ENCODE data around the gene HOXA3.

DNA sequence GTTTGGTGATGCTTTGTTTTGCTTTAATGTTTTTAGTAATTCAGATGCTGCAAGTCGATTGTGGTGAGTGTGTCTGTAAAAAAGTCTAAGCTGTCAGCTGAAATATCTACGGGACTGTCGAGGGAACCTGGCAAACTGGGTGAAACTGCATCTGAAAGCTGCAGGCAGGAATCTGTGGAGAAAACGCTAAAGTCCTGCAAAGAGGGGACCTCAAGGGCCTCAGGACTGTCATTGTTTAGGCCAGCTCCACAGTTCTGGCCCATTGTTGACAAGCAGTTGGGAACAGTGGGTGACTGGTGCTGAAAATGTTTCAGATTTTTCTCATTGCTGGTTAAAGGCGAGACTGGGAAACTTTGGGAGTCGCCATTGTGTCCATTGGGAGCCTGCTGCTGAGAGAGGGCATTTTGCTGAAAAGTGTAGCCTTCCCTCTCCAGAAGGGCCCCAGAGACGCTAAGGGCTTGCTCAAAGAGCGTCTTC lies 51.7 kb downstream of the HOXA3 start:
- TF ChIP-seq, protein P1, sequence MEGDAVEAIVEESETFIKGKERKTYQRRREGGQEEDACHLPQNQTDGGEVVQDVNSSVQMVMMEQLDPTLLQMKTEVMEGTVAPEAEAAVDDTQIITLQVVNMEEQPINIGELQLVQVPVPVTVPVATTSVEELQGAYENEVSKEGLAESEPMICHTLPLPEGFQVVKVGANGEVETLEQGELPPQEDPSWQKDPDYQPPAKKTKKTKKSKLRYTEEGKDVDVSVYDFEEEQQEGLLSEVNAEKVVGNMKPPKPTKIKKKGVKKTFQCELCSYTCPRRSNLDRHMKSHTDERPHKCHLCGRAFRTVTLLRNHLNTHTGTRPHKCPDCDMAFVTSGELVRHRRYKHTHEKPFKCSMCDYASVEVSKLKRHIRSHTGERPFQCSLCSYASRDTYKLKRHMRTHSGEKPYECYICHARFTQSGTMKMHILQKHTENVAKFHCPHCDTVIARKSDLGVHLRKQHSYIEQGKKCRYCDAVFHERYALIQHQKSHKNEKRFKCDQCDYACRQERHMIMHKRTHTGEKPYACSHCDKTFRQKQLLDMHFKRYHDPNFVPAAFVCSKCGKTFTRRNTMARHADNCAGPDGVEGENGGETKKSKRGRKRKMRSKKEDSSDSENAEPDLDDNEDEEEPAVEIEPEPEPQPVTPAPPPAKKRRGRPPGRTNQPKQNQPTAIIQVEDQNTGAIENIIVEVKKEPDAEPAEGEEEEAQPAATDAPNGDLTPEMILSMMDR (conservative IDR thresholded peaks at IDR 0.05): no peak
- TF ChIP-seq EZH2 (IDR thresholded peaks at IDR 0.05; ENCODE audit: low read depth): no peak
